GM12878 (cell line): ENCODE measurements around the gene ARF5. TPM values are rescaled to one million over a fixed set of nuclear protein-coding genes. Genes with fewer than 3 reads are reported as not detected.
A peak's percentile ranks its signal among the peaks of the same experiment; 100 is the strongest.

Source experiments
- ATAC-seq: fragments of 200-7000 bp; cut with Tn5 transposase; 3 replicates; pipeline ENCODE4 v1.9.1; 2020; ENCODE audit warnings: mild to moderate bottlenecking, moderate library complexity
- BruUV-seq: library from RNA; stranded (reverse); fragments of 400-500 nt; replicated peaks from 2 replicates; lab custom pipeline; 2021; lab: Mats Ljungman, UMichigan
- CTCF ChIA-PET: fragments of 300-600 bp; sonication (Branson Sonifier 250); formaldehyde crosslinking; extraction: SDS; loops from one replicate; lab custom pipeline; 2021; ENCODE audit warnings: inconsistent platforms; lab: Yijun Ruan, JAX
- POLR2A ChIA-PET: fragments of 350-600 bp; formaldehyde crosslinking; extraction: SDS; loops from one replicate; lab custom pipeline; 2021; ENCODE audit warnings: inconsistent platforms; lab: Charles Lee
- RAD21 ChIA-PET: fragments of 300-600 bp; sonication (Branson Sonifier 250); formaldehyde crosslinking; loops from one replicate; lab custom pipeline; 2023; ENCODE audit warnings: antibody characterized with exemption; ENCODE audit not compliant: unreplicated experiment; lab: Charles Lee
- SMC1A ChIA-PET: fragments of 300-600 bp; sonication (Branson Sonifier 250); formaldehyde crosslinking; loops from one replicate; lab custom pipeline; 2023; ENCODE audit not compliant: unreplicated experiment, uncharacterized antibody; lab: Charles Lee
- DNase-seq: peaks from one replicate; pipeline ENCODE4 v3.0.0-alpha.2; 2011; ENCODE audit warnings: low read depth, low spot score
- FAIRE-seq: peaks from 3 replicates; lab custom pipeline; 2011; peaks lifted over from hg19 to GRCh38; lab: Jason Lieb, UNC
- H2AFZ ChIP-seq: 2 replicates; pipeline ENCODE4 v1.6.0; 2011; ENCODE audit warnings: low read depth, low read length, control low read depth; ENCODE audit not compliant: control insufficient read depth
- H3K27ac ChIP-seq: 2 replicates; pipeline ENCODE4 v1.5.1; 2011; ENCODE audit warnings: control low read depth; ENCODE audit not compliant: control insufficient read depth, insufficient read depth
- H3K27me3 ChIP-seq, 2 experiments: replicated peaks in 1 of 2; 2 replicates each; pipeline versions ENCODE4 v1.6.0 to v1.6.1; 2011; ENCODE audit warnings: low read length in 1 of 2; ENCODE audit not compliant: control insufficient read depth in 2 of 2, insufficient read depth in 2 of 2
- H3K36me3 ChIP-seq, 2 experiments: 2 replicates each; pipeline ENCODE4 v1.5.1; 2011; ENCODE audit warnings: low read length in 1 of 2; ENCODE audit not compliant: control insufficient read depth in 2 of 2, insufficient read depth in 2 of 2
- H3K4me1 ChIP-seq: 2 replicates; pipeline ENCODE4 v1.6.1; 2011; ENCODE audit warnings: mild to moderate bottlenecking, low read length, moderate library complexity, mixed read lengths; ENCODE audit not compliant: control insufficient read depth, insufficient read depth
- H3K4me2 ChIP-seq: 2 replicates; pipeline ENCODE4 v1.6.0; 2011; ENCODE audit warnings: control low read depth; ENCODE audit not compliant: control insufficient read depth, insufficient read depth
- H3K4me3 ChIP-seq: fragments of 200-600 bp; sonication (generic); 2 replicates; pipeline ENCODE4 v1.5.1; 2016
- H3K79me2 ChIP-seq: 2 replicates; pipeline ENCODE4 v1.6.0; 2011; ENCODE audit warnings: low read length; ENCODE audit not compliant: control insufficient read depth, insufficient read depth
- H3K9ac ChIP-seq: 2 replicates; pipeline ENCODE4 v1.8.0; 2011; ENCODE audit warnings: low read length, control low read depth, mixed read lengths; ENCODE audit not compliant: control insufficient read depth, insufficient read depth
- H3K9me3 ChIP-seq: replicated peaks from 3 replicates; pipeline ENCODE4 v1.5.1; 2011; ENCODE audit warnings: mild to moderate bottlenecking, low read length; ENCODE audit not compliant: control insufficient read depth, insufficient read depth
- H4K20me1 ChIP-seq: 2 replicates; pipeline ENCODE4 v1.6.0; 2011; ENCODE audit not compliant: control insufficient read depth, insufficient read depth
- ATF7 ChIP-seq: fragments of 450-650 bp; IDR thresholded peaks from 2 replicates; pipeline ENCODE4 v1.6.1; 2016; ENCODE audit warnings: low read depth, mild to moderate bottlenecking
- CBX5 ChIP-seq: sonication (generic); IDR thresholded peaks from 2 replicates; pipeline ENCODE4 v1.6.1; 2016; ENCODE audit warnings: low read depth, moderate library complexity, mild to moderate bottlenecking, inconsistent platforms
- DPF2 ChIP-seq: fragments of 450-650 bp; IDR thresholded peaks from 2 replicates; pipeline ENCODE4 v1.6.1; 2017; ENCODE audit warnings: mild to moderate bottlenecking
- EP300 ChIP-seq, 2 experiments: fragments of 150-350 bp in 1 of 2; IDR thresholded peaks; 2 replicates each; pipeline ENCODE4 v1.6.1; 2011 to 2012; ENCODE audit warnings: low read depth in 2 of 2, low read length in 2 of 2, borderline replicate concordance in 1 of 2, improper control_type of control experiment in 1 of 2, inconsistent platforms in 1 of 2; ENCODE audit not compliant: control insufficient read depth in 1 of 2
- IKZF2 ChIP-seq, 2 experiments: fragments of 450-650 bp; IDR thresholded peaks; 2 replicates each; pipeline ENCODE4 v1.6.1; 2017; ENCODE audit warnings: mild to moderate bottlenecking in 2 of 2, moderate library complexity in 2 of 2
- JUNB ChIP-seq: IDR thresholded peaks from 2 replicates; pipeline ENCODE4 v1.6.1; 2016; ENCODE audit warnings: antibody characterized with exemption, mild to moderate bottlenecking
- MEF2A ChIP-seq: IDR thresholded peaks from 2 replicates; pipeline ENCODE4 v1.6.1; 2011; ENCODE audit warnings: low read depth, mild to moderate bottlenecking, low read length, moderate library complexity; ENCODE audit not compliant: insufficient read depth
- MEF2B ChIP-seq: fragments of 450-650 bp; IDR thresholded peaks from 2 replicates; pipeline ENCODE4 v1.6.1; 2018; ENCODE audit warnings: mild to moderate bottlenecking, moderate library complexity; ENCODE audit not compliant: partially characterized antibody, poor library complexity, severe bottlenecking
- NBN ChIP-seq: fragments of 450-650 bp; IDR thresholded peaks from 2 replicates; pipeline ENCODE4 v1.6.1; 2016
- NR2F1 ChIP-seq: fragments of 450-650 bp; conservative IDR thresholded peaks from 2 replicates; pipeline ENCODE4 v1.6.1; 2017; ENCODE audit warnings: mild to moderate bottlenecking
- PAX8 ChIP-seq: fragments of 450-650 bp; IDR thresholded peaks from 2 replicates; pipeline ENCODE4 v1.6.1; 2017; ENCODE audit warnings: mild to moderate bottlenecking, moderate library complexity
- RAD51 ChIP-seq: fragments of 450-650 bp; IDR thresholded peaks from 2 replicates; pipeline ENCODE4 v1.6.1; 2016; ENCODE audit warnings: moderate library complexity, mild to moderate bottlenecking, inconsistent platforms
- SREBF2 ChIP-seq: IDR thresholded peaks from 2 replicates; pipeline ENCODE4 v1.6.1; 2012; ENCODE audit warnings: mild to moderate bottlenecking, low read length
- WGBS: methylation state at CpG from one replicate; pipeline ENCODE4 v1.1.6; 2016; ENCODE audit warnings: low lambda C conversion rate; ENCODE audit not compliant: insufficient replicate concordance, insufficient coverage; ENCODE audit errors: missing lambda C conversion rate; 5-methylcytosine and 5-hydroxymethylcytosine counted together
- in situ Hi-C: fragments of 300-500 bp; cut with MboI; formaldehyde crosslinking; loops from 9 replicates; pipeline ENCODE4 v1.14.3; 2018; ENCODE audit warnings: mixed read lengths
- intact Hi-C: fragments of 100-400 bp; cut with micrococcal nuclease; formaldehyde crosslinking; loops from one replicate; pipeline ENCODE4 v1.14.2; 2022; ENCODE audit not compliant: unreplicated experiment
- polyA plus RNA-seq, 11 experiments: library from polyadenylated mRNA; depleted of rRNA in 4 of 11; unstranded in 6 of 11; stranded (reverse) in 5 of 11; fragments of >200 nt; fragmentation: Nextera tagmentation in 4 of 11; fragmentation: Illumina TruSeq in 1 of 11; extraction: Ambion mirVana in 4 of 11; extraction: Trizol in 1 of 11; gene quantifications; 1 replicate in 1 of 11; 2 replicates in 10 of 11; pipeline versions ENCODE4 v1.2.1 to v1.2.3, GENCODE V29; 2011 to 2016; ENCODE audit warnings: inconsistent platforms in 2 of 11, missing spikeins in 2 of 11, low read depth in 1 of 11
- total RNA-seq, 4 experiments: library from RNA; depleted of rRNA in 3 of 4; stranded (reverse); fragments of >200 nt in 3 of 4; fragmentation: Illumina TruSeq in 1 of 4; extraction: Trizol in 1 of 4; gene quantifications; 2 replicates each; pipeline versions ENCODE4 v1.2.1 to v1.2.3, GENCODE V29; 2013 to 2021
- TF ChIP-seq, protein P1 (sequence below): fragments of 450-650 bp; IDR thresholded peaks from 2 replicates; pipeline ENCODE4 v1.6.1; 2017; ENCODE audit warnings: low read depth, mild to moderate bottlenecking, moderate library complexity
- TF ChIP-seq, protein P2 (sequence below): IDR thresholded peaks from 2 replicates; pipeline ENCODE4 v1.6.1; 2011; ENCODE audit warnings: mild to moderate bottlenecking, low read depth, low read length, moderate library complexity; ENCODE audit not compliant: insufficient replicate concordance
- TF ChIP-seq, protein P3 (sequence below): fragments of 450-650 bp; IDR thresholded peaks from 2 replicates; pipeline ENCODE4 v1.6.1; 2014; ENCODE audit warnings: mild to moderate bottlenecking
- TF ChIP-seq, protein P4 (sequence below): fragments of 450-650 bp; IDR thresholded peaks from 2 replicates; pipeline ENCODE4 v1.6.1; 2016; ENCODE audit warnings: mild to moderate bottlenecking

Gene ARF5
- total and polyA plus RNA-seq, 10 of the 15 experiments (the other 5 are each of a cell fraction or from before 2014, with no cell fraction given), result 11.0 to 210 (median 131) TPM

DNA sequence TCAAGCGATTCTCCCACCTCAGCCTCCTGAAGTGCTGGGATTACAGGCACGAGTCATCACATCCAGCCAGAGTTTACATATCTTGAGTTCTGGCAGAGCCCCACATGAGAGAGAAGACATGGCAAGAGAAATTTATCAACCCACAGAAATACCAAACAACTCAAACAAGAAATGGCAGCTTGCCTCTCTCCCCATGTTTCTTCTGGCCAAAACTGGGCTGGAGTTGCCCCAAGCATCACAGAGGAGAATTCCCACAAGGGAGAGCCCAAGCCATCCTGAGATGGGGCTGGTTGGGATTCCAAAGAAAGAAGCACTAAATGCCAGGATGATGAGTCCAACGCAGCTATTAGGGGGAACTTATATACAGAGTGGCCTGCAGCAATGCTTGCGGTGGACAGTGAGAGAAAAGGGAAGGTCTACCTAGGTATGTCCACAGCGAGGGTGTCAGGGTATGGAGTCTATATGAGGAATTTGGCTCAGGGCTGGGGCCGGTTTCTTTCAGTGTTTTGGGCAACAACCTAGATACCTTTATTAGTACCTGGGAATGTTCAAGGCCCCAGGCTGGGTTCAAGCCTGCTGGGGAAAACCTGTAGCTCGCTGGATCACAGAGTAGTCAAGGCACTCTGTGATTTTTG is 44.2 kb downstream of the ARF5 start (continued):
- no peak for TF ChIP-seq JUNB
- TF ChIP-seq MEF2A, result no peak
- no peak for TF ChIP-seq CBX5
- TF ChIP-seq SREBF2, result no peak
- TF ChIP-seq, all 136 proteins: peak for 0

DNA sequence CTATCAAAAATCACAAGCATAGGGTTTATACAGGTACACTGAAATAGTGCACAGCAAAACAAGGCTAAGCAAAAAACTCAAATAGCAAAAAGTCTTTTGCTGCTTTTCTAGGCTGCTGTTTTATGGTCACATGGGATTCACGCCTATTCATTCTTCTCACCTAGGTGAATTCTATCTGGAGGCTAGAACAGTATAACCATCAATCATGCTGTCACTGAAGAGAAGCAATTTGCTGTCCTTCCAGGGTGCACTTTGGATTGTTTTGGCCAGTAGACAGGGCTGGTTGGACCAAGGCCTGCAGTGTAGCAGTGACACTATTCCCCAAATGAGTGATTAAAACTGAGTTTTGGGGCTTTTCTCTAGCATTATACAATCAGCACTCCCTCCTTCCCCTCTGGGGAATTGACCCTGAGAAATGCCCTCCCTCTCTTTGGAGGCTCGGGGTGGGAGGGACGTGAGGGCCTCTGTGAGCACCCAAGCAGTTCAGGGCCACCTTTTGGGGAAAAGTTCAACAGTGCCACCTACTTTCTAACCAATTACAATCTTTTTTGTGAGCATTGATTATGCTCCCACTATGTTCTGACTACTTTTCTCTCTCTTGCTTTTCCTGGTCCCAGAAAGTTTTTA is 47.6 kb downstream of the ARF5 start:
- peak; percentile 86 for ATAC-seq
- SMC1A ChIA-PET, result interaction anchor here (0.8 kb wide), 1 partner anchor 49 kb away, joined by 3 read pairs; no protein-coding TSS in a partner anchor
- TF ChIP-seq, protein P1, sequence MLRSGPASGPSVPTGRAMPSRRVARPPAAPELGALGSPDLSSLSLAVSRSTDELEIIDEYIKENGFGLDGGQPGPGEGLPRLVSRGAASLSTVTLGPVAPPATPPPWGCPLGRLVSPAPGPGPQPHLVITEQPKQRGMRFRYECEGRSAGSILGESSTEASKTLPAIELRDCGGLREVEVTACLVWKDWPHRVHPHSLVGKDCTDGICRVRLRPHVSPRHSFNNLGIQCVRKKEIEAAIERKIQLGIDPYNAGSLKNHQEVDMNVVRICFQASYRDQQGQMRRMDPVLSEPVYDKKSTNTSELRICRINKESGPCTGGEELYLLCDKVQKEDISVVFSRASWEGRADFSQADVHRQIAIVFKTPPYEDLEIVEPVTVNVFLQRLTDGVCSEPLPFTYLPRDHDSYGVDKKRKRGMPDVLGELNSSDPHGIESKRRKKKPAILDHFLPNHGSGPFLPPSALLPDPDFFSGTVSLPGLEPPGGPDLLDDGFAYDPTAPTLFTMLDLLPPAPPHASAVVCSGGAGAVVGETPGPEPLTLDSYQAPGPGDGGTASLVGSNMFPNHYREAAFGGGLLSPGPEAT, result peak; percentile 36; the same call in 1 of the 2 replicates
- peak; percentile 67 for TF ChIP-seq DPF2
- 0 out of 2 replicates have a peak, but pooled peaks have one; percentile 46 for TF ChIP-seq NBN
- TF ChIP-seq IKZF2 (IDR thresholded peaks at IDR 0.05), result peak in 1 of 2 experiments; percentile 15; a peak in 1 of 4 replicates
- TF ChIP-seq RAD51, result peak; percentile 64; the same call in 1 of the 2 replicates
- TF ChIP-seq PAX8, result no peak
- TF ChIP-seq, protein P2, sequence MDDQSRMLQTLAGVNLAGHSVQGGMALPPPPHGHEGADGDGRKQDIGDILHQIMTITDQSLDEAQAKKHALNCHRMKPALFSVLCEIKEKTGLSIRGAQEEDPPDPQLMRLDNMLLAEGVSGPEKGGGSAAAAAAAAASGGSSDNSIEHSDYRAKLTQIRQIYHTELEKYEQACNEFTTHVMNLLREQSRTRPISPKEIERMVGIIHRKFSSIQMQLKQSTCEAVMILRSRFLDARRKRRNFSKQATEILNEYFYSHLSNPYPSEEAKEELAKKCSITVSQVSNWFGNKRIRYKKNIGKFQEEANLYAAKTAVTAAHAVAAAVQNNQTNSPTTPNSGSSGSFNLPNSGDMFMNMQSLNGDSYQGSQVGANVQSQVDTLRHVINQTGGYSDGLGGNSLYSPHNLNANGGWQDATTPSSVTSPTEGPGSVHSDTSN, result peak; percentile 78
- TF ChIP-seq ATF7, result peak; percentile 53
- TF ChIP-seq, protein P3, sequence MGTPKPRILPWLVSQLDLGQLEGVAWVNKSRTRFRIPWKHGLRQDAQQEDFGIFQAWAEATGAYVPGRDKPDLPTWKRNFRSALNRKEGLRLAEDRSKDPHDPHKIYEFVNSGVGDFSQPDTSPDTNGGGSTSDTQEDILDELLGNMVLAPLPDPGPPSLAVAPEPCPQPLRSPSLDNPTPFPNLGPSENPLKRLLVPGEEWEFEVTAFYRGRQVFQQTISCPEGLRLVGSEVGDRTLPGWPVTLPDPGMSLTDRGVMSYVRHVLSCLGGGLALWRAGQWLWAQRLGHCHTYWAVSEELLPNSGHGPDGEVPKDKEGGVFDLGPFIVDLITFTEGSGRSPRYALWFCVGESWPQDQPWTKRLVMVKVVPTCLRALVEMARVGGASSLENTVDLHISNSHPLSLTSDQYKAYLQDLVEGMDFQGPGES, result no peak
- TF ChIP-seq NR2F1, result peak; percentile 57
- TF ChIP-seq MEF2B, result peak; percentile 87
- TF ChIP-seq, protein P4, sequence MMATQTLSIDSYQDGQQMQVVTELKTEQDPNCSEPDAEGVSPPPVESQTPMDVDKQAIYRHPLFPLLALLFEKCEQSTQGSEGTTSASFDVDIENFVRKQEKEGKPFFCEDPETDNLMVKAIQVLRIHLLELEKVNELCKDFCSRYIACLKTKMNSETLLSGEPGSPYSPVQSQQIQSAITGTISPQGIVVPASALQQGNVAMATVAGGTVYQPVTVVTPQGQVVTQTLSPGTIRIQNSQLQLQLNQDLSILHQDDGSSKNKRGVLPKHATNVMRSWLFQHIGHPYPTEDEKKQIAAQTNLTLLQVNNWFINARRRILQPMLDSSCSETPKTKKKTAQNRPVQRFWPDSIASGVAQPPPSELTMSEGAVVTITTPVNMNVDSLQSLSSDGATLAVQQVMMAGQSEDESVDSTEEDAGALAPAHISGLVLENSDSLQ, result peak; percentile 95
- TF ChIP-seq EP300 (IDR thresholded peaks at IDR 0.05; ENCODE audit: borderline replicate concordance in 1 of 2, control insufficient read depth in 1 of 2, low read depth in 2 of 2, low read length in 2 of 2), result 0 out of 4 replicates have a peak, but pooled peaks of 1 of the 2 experiments have one; percentile 17

More for the DNA sequence above, 47.6 kb downstream of the ARF5 start:
- in situ Hi-C loops (no loop called here), intact Hi-C loops (no loop called here)
- ChIA-PET RAD21 (interaction anchor here (1.2 to 1.3 kb wide), 2 partner anchors 19 to 288 kb away, joined by 3 to 4 read pairs; no protein-coding TSS in a partner anchor), POLR2A (interaction anchor here (1.3 kb wide), 1 partner anchor 14 kb away, joined by 7 read pairs; no protein-coding TSS in a partner anchor), CTCF (interaction anchor here (2.1 kb wide), 1 partner anchor 15 kb away, joined by 5 read pairs; no protein-coding TSS in a partner anchor)
- no TSS peak for BruUV-seq
- FAIRE-seq (no peak), DNase-seq (no peak)
- Histone ChIP-seq H2AFZ (no peak overlapping the region), H3K4me1 (no peaks in the 10 kb centered on the region), H3K79me2 (no peaks in the 10 kb centered on the region), H3K27me3 (no peaks in the 10 kb centered on the region), H3K36me3 (no peaks in the 10 kb centered on the region), H3K9ac (no peak overlapping the region), H4K20me1 (no peaks in the 10 kb centered on the region), H3K27ac (no peak overlapping the region), H3K9me3 (no peaks in the 10 kb centered on the region; the same call in 2 of the 3 replicates), H3K4me2 (no peak overlapping the region), H3K4me3 (no peak overlapping the region)
- WGBS, result 0% methylated on average over 3 of the region's 3 CpGs
